Right lobe of liver (tissue), 4 donors: ENCODE results near the gene DDA1.

ENCODE experiments used
- POLR2A ChIP-seq: fragments of 450-650 bp; IDR thresholded peaks from one replicate; pipeline ENCODE4 v1.6.1; 2017; ENCODE audit warnings: antibody characterized with exemption, mild to moderate bottlenecking
- TF ChIP-seq, protein P1 (sequence below), 4 donors: fragments of 200-600 bp in 3 of 4; fragments of 450-650 bp in 1 of 4; IDR thresholded peaks; one replicate each; pipeline versions ENCODE4 v1.5.1 to v1.8.0; 2016 to 2022; ENCODE audit warnings: antibody characterized with exemption in 4 of 4, mild to moderate bottlenecking in 2 of 4
- donor health status: DM: no; HTN: no; CAD: no.
- donor health status: DM: no; HTN: no; CAD: no.
- donor health status: DM: no; HTN: yes; CAD: no.

DNA sequence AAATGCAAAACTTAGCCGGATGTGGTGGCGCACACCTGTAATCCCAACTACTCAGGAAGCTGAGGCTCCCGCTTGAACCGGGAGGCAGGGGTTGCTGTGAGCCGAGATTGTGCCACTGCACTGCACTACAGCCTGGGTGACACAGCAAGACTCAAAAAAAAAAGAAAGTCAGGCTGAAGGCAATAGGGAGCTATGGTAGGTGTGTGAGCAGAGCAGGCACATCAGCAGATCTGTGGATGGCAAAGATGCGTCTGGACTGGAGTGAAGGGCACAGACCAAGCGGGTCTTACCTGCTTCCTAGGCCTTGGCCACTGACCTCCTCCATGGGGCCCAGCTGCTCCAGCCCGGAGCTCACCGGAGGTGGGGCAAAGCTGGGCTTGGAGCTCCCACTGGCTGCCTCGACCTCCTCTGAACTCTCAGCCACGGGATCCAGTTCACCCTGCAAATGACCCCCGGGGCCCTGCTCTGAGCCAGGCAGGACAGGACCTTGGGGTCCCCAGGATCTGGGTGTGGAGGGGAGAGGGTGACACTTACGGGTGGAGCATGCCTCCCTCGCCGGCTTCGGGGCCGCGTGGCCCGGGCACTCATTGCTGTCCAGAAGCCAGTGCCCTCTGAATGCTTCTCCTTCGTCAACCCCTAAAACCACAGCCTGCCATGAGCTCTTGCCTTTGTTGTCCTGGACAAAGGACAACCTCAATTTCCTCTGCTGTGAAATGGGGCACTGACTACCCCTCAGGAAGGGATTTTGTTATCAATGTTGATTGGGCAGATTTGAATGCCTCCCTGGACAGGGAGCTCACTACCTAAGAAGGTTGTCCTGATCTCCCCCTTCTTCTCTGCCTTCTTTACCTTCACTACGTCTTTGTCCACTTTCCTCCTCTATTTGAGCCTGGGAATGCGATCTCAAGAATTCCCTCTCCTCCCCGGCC lies 45.4 kb upstream of the DDA1 start:
- TF ChIP-seq, protein P1, sequence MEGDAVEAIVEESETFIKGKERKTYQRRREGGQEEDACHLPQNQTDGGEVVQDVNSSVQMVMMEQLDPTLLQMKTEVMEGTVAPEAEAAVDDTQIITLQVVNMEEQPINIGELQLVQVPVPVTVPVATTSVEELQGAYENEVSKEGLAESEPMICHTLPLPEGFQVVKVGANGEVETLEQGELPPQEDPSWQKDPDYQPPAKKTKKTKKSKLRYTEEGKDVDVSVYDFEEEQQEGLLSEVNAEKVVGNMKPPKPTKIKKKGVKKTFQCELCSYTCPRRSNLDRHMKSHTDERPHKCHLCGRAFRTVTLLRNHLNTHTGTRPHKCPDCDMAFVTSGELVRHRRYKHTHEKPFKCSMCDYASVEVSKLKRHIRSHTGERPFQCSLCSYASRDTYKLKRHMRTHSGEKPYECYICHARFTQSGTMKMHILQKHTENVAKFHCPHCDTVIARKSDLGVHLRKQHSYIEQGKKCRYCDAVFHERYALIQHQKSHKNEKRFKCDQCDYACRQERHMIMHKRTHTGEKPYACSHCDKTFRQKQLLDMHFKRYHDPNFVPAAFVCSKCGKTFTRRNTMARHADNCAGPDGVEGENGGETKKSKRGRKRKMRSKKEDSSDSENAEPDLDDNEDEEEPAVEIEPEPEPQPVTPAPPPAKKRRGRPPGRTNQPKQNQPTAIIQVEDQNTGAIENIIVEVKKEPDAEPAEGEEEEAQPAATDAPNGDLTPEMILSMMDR (IDR thresholded peaks at IDR 0.05), result no peak
- no peak for TF ChIP-seq POLR2A
